ENCODE data around the gene PRTG. TPM values are rescaled to one million over a fixed set of nuclear protein-coding genes. Genes with fewer than 3 reads are reported as not detected.

PRTG gene
- total and polyA plus RNA-seq, 9 of the 15 experiments (the other 6 are each of a cell fraction or from before 2014, with no cell fraction given): under 0.01 to 0.14 (median 0.06) TPM; not detected in 1

- TF ChIP-seq STAT6 (CRISPR knock-in tag; IDR thresholded peaks at IDR 0.05) (no peak), GTF2E2 (tag; IDR thresholded peaks at IDR 0.05) (no peak), HCFC1 (IDR thresholded peaks at IDR 0.05; ENCODE audit: low read depth, low read length) (no peak), ZNF561 (CRISPR knock-in tag; conservative IDR thresholded peaks at IDR 0.05) (no peak), CREB3L1 (IDR thresholded peaks at IDR 0.05; ENCODE audit: borderline replicate concordance, low read depth) (no peak)
Observed at GRCh38 chr15:55590788-55591187, 152.2 kb downstream of the PRTG start (continued).

- Histone ChIP-seq H3K9ac (ENCODE audit: insufficient read depth in 1 of 2, low read depth in 2 of 2, low read length in 2 of 2) (no peak overlapping the region), H2AFZ (ENCODE audit: low read depth, low read length) (no peak overlapping the region), H3K36me3 (ENCODE audit: control insufficient read depth, insufficient read depth, low read length) (no peaks in the 10 kb centered on the region), H3K27ac (ENCODE audit: extremely low read depth, low read depth, low read length) (no peak overlapping the region), H3K79me2 (ENCODE audit: control insufficient read depth, insufficient read depth, low read length) (no peaks in the 10 kb centered on the region), H4K20me1 (replicated peaks; ENCODE audit: control insufficient read depth, insufficient read depth, low read length) (no peaks in the 10 kb centered on the region), H3K9me3 (replicated peaks; ENCODE audit: control insufficient read depth, insufficient read depth, low read depth, low read length) (peaks cover 4% of the 10 kb centered on the region; the same call in 1 of the 2 replicates), H3K9me1 (ENCODE audit: control insufficient read depth, insufficient read depth, low read length) (no peaks in the 10 kb centered on the region), H3K4me2 (ENCODE audit: insufficient read depth, low read length) (no peak overlapping the region), H3K27me3 (ENCODE audit: control insufficient read depth in 2 of 2, insufficient read depth in 2 of 2, low read length in 2 of 2) (peaks cover 12% of the 10 kb centered on the region in 2 experiments; a peak in 4 of 5 replicates), H3K4me1 (replicated peaks in 1 of 2; ENCODE audit: control insufficient read depth in 2 of 2, insufficient read depth in 2 of 2, low read length in 2 of 2) (peaks cover 0 to 9% of the 10 kb centered on the region in 2 experiments; a peak in 2 of 5 replicates), H3K4me3 (no peak overlapping the region)
- ChIA-PET POLR2A (no interaction called here), CTCF (ENCODE audit: low intra/inter-chr PET ratio) (no interaction called here)
- WGBS (ENCODE audit: insufficient coverage, low coverage, missing lambda C conversion rate): 51% methylated on average over 9 of the region's 10 CpGs
- in situ Hi-C loops (cut with MboI) (no loop called here), intact Hi-C loops (cut with micrococcal nuclease) (no loop called here)
- BruUV-seq (replicated peaks): no TSS peak
- no peak for FAIRE-seq
- no peak for DNase-seq (ENCODE audit: extremely low read depth in 1 of 4, low spot score in 3 of 4)
- TF ChIP-seq FUS (optimal IDR thresholded peaks at IDR 0.05; ENCODE audit: low read depth, low read length): no peak
- no peak for TF ChIP-seq FOXJ2 (tag; IDR thresholded peaks at IDR 0.05)
- no peak for TF ChIP-seq KDM1A (IDR thresholded peaks at IDR 0.05)
- no peak for TF ChIP-seq MIER1 (IDR thresholded peaks at IDR 0.05; ENCODE audit: low read depth)
- TF ChIP-seq ZNF79 (CRISPR knock-in tag; IDR thresholded peaks at IDR 0.05; ENCODE audit: low read depth): no peak
- no peak for TF ChIP-seq SMARCB1 (IDR thresholded peaks at IDR 0.05; ENCODE audit: insufficient read length, low read depth)
- no peak for TF ChIP-seq NFRKB (IDR thresholded peaks at IDR 0.05; ENCODE audit: low read depth)
- no peak for TF ChIP-seq NR0B1 (IDR thresholded peaks at IDR 0.05; ENCODE audit: partially characterized antibody)
- TF ChIP-seq CAMTA2 (CRISPR knock-in tag; conservative IDR thresholded peaks at IDR 0.05): no peak
- TF ChIP-seq ZNF707 (CRISPR knock-in tag; conservative IDR thresholded peaks at IDR 0.05): no peak
- TF ChIP-seq GTF2A2 (tag; IDR thresholded peaks at IDR 0.05): no peak
- no peak for TF ChIP-seq FIP1L1 (IDR thresholded peaks at IDR 0.05; ENCODE audit: low read depth, low read length, poor library complexity, severe bottlenecking)
- no peak for TF ChIP-seq SLC30A9 (CRISPR knock-in tag; IDR thresholded peaks at IDR 0.05)
- TF ChIP-seq RAD51 (IDR thresholded peaks at IDR 0.05; ENCODE audit: borderline replicate concordance, low read depth): no peak
- no peak for ATAC-seq
Observed at GRCh38 chr15:55589287-55589686, 153.7 kb downstream of the PRTG start.

Data from K562 (cell line).